Inflammatory macrophage (primary cell): Measurements from ENCODE around the gene FRAS1.
"Not testable (repeated sequence)": the region's sequence is repeated elsewhere in the genome, so short reads cannot be mapped to it uniquely, and the experiment has no call there.

Experiments used
- DNase-seq, 2 donors: peaks; one replicate each; pipeline ENCODE4 v3.0.0-alpha.2; 2020 to 2022

Gene FRAS1

DNA sequence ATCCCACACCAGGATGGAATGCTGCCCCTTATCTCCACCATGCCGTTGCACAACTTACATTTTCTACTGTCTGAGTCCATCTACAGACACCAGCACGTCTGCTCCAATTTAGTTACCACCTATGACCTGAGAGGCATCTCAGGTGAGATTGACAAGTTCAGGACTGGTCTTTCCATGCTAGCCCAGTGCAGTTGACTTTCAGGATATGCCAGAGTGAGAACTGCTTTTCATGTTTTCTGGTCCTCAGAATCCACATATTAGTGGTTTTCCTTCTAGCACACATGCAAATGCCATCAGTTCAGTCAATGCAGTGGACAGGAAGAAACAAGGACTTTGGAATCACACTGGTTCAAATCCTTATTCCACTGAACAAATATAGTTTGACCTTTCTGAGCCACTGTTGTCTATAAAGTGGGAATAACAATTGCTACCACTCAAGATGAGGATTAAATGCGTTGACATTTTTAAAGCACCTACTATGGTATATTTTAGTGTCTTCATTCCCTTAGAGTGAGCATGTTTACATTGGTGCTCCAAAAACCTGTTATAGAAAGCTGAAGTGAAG, 456.4 kb downstream of the FRAS1 start:
- DNase-seq = no peak

DNA sequence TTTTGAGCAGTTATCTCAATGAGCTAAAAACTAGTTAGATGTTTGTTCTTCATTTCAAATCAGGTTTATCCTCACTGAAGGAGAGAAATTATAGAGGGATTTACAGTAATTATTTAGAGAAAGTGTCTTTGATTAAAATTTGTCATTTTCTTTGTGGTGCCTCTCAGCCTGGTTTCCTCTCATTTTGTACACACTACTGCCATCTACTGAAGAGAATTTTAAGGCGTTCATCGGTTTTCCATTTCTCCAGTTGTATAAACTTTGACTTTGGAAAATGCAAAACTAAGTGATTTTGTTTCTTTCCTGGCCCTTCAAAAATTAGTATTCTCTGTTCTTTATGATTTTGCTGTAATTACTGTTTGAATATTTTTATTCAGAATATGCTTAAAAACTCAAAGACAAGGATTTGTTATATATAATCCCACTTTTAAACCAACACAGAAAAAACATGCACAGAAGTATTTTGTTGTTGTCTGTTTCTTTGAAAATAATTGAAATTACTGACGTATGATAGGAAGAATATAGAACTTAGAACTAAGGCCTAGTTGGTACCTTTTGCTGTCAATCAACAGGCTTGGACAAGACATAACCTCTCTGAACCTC, 460.0 kb downstream of the FRAS1 start:
- DNase-seq = peak; percentile 16 to 30

DNA sequence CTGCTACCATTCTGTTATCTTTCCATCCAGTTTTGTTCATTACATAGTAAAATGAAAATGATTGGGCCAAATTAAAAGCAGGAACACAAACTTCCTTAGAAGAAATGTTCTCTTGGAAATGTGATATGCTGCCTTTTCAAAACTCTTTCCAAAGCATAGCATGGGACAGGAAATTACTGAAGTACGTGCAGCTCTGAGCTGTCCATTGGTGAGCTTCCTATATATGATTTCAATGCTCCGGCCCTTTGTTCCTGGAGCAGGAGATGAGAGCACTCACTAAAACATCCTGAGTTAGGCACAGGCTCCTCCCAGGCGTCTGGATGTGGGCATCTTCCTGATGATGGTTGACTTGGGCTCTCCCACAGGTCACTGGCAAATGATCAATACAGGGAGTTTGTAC, 461.4 kb downstream of the FRAS1 start:
- DNase-seq = no peak

DNA sequence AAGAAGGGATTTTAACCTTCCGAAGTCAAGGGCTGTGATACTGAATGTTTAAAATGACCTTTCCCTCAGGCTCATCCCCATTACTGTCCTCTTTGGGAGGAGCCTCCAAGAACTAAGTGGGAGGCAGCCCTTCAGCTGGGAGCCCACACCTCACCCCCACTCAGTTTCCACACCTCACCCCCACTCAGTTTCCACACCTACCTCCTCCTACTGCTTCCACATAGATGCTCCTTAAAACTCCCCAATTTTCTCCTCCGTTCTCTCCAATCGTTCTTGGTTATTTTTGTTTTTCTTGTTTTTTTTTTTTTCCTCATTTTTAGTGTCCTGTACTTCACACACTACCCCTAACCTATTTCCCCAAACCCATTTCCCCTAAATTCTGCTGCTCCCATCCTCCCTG, 462.8 kb downstream of the FRAS1 start:
- DNase-seq = no peak

DNA sequence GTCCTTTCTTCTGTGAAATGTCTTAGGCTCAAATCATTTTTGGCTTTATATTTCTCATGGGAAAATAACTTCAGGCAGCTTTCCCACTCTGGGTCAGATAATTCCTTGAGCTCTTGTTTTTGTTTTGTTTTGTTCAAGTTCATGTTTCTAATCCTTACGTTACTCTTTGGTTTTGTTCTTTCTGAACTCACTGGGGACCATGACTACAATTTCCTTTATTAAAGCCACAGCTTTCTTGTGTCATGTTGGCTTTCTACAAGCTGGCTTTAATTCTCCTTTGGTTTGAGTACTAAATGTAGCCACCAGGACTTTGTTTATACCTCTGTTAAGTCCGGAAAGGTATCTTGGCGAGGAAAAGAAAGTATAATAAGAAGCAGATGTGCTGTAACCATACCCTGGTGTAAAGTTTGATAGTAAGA, 463.7 kb downstream of the FRAS1 start:
- DNase-seq = no peak

DNA sequence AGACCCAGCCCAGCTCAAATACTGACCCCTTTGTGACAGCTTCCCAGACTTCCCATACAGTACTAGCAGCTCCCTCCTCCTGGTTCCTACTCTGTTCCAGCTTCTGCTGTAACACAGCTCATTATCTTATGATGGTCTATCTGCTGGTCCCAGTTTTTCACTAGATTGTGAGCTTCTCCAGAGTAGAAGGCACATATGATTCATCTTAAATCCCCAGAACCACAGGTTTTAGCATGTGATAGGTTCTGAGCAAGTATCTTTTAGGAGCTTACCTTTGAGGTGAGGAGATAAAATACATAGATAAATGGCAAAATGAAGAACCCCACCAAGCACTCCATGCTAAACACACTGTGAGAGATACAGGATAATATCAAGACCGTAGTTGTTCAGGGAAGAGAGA, 466.9 kb downstream of the FRAS1 start:
- no peak for DNase-seq

DNA sequence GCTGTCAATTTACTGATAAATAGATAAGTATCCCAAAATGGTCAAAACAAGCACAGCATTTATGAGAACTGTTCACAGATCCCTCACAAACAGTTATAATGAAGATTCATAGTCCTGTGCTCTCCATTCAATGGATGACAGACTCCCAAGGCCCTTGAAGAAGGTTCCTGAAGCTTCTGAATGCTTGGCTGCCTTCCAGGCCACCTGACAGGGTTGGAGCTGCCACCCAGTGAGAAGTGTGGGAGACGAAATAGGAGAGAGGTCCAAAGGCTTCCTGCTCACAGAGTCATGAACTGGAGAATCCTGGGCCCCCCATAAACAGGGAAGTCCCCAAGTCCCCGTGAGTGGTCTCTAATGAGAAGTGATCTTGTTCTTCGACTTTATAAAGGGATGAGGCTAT, 468.4 kb downstream of the FRAS1 start:
- DNase-seq = no peak

DNA sequence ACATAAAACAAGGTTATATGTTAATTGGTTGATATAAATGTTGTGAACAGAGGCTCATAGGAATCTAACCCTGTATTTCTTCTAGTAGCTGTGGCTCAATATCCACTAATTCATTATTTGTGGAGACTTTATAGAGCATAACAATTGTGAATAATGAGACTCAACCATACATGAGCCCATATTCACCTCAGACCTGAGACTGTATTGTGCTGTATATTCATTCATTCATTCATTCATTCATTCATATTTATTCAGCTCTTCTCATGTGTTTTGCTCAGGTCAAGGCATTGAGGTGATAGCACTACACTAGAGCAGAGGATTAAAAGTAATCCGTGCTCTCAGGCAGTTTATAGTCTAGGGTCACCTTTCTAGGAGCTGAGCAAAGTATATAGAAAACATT, 470.0 kb downstream of the FRAS1 start:
- DNase-seq = no peak

DNA sequence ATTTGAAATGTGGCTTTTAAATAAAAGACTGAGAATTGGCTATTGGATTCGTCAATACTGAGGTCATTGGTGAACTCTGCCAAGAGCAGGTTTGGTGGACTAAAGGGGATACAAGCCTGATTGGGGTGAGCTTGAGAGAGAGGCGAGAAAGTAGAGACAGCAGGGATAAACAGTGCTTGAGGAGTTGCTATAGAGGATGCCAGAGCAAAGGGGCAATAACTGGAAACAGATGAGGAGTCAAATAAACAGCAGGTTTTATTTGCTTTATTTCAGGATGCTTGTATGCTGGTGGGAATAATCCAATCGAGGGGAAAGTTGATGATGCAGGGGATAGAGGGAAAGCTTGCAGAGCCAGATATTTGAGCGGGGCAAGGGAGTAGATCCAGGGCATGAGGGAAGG, 470.4 kb downstream of the FRAS1 start:
- DNase-seq = no peak

DNA sequence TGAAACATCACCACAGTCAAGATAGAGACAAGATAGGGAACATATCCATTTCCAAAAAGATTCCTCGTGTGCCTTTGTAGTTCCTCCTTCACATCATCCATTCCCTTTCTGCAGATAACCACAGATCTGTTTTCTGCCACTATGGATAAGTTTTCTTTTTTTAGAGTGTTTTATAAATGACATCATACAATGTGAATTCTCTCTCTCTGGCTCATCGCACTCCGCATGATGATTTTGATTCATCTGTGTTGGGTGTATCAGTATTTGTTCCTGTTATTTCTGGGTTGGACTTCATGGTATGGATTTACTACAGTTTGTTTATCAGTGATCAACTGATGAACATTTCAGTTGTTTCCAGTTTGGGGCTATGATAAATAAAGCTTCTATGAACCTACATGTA, 471.2 kb downstream of the FRAS1 start:
- no peak for DNase-seq

DNA sequence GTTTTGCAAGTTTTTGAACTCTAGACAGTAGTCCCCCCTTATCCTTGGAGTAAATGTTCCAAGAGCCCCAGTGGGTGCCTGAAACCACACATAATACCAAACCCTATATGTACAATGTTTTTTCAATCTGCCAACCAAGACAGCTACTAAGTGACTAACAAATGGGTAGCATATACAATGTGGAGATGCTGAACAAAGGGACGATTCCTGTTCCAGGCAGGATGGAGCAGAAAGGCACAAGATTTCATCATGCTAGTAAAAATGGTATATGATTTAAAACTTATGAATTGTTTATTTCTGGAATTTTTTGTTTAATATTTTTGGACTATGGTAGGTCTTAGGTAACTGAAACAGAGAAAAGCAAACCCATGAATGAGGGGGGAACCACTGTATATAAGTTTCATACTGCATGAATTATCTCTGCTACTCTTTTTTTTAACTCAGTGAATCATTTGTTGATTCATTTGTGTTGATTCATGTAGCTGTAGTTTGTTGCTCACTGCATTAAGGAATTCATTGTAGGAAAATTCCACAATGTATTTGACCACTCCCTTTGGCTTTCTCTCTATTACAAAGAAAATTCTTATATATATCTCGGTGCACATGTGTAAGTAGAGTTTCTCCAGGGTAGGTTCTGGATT, 472.6 kb downstream of the FRAS1 start:
- no peak for DNase-seq

DNA sequence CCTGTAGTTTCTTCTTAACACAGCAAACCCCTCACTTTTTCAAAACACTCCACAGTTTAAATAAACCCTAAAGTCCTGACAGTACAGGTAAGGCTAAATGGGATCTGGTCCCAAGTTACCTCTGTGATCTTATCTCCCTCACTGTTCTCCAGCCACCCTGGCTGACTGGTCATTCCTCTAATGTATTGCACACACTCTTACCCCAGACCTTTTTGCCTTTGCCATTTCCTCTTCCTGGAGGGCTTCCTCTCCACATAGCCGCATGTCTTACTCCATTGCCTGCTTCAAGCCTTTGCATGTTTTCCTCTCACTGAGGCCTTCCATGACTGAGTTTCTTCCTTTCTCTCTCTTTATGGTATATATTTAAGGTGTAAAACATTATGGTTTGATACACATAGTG, 474.9 kb downstream of the FRAS1 start:
- DNase-seq = peak; percentile 31 to 54

DNA sequence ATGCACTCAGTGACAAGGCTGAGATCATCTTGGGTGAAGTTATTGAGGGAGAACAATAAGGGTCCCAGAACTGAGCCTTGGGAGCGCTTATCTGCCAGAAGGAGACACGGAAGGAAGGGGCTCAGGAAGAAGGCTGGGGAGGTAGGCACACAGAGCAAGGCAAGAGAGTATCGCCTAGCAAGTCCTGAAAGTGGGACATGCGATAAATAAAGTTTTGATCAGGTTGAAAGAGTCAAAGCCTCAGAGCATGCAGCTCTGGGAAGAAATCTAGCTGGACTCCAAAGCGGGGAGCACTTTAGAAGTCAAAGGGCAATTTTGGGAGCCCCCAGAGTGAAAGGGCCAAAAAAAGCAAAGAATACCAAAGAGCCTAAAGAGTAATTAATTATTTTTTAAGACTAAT, 476.7 kb downstream of the FRAS1 start:
- no peak for DNase-seq

DNA sequence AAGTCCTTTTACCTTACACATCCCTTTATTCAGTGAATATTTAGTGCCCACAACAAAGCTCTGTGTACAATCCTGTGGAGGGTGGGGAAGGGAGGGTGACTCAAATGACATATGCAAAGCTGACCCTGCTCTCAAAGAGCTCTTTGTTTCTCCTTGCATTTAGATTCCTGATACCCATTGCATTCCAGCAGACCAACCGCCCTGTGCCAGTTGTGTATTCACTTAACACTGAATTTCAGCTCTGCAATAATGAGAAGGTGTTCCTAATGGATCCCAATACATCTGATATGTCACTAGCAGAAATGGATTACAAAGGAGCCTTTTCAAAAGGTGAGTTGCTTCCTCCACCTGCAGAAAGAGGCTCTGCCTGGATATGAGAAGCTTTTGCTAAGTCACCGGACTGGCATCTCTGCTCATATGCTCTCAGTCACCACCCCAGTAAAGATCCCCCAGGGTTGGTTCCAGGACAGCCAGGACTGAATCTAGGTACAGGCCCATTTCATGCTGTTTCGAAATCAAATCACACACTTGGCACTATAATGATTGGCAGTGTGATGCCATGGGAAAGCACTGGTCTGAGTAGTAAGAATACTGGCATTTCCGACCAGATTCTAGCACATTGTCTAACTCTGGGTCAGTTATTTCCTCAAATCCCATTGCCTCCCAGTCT, 477.3 kb downstream of the FRAS1 start:
- no peak for DNase-seq

DNA sequence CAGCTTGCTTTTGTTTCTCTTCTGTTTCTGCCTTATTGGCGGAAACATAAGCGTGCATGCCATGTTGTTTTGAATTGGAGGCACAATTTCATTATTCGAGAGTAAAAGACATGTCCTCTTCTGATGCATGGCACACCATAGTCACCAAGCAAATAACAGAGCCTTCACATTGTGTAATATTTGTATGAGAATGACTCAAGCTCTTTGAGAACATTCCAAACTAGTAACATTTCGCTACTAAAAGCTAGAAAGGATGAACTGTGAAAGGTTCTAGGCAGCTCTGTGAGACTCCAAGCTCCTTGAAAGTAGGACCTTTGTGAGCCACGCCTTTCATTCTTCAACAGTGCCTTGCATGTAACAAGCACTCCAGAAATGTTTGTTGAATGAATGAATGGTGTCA, 485.2 kb downstream of the FRAS1 start:
- DNase-seq = no peak

DNA sequence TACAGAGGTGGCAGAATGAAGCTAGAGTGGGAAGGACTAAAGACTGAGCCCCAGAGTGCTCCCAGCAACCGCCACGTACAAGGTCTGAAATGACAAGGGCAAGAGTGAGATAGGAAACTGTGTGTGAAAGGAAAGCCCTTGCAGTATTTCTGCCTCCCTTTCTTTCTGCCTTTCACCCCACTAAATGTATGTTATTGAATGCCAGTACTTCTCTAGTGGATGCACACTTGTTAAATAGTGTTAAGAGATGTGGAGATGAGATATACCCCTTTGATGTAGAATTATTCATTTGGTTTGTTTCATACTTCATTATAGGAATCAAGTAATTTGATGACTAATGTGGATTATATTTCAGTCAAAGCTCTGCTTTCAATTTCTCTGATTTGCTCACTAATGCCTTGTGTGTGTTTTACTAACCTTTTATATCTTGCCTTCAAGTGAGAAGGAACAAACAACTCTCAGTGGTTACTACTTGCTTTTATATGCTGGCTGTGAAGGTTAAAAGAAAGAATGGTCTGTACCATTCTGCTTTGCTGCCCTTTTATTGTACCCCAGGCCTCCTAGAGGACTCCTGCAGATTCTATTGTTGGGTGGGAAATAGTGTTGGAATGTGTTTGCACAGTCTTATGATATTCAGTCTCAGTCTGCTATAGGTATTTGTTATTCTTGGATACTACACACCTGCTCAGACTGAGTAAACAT, 486.5 kb downstream of the FRAS1 start:
- DNase-seq = no peak

DNA sequence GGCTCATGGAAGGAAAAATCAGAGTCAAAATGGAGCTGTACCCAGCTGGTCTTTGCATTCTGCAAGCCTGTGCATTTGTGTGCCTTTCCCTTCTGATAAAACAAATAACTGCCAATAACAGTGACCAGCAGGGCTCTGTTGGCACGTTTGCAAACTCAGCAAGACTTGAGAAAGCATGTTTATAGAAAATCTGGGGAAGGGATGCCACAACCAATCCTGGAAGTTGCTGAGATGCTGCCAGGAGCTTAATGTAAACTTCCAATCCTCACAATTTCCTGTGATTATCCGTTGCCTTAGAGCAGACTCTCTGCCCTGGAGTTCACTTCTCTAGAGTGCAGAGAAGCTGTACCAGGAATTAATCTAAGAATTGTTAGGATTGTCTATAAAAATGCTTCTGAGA, 487.6 kb downstream of the FRAS1 start:
- no peak for DNase-seq

DNA sequence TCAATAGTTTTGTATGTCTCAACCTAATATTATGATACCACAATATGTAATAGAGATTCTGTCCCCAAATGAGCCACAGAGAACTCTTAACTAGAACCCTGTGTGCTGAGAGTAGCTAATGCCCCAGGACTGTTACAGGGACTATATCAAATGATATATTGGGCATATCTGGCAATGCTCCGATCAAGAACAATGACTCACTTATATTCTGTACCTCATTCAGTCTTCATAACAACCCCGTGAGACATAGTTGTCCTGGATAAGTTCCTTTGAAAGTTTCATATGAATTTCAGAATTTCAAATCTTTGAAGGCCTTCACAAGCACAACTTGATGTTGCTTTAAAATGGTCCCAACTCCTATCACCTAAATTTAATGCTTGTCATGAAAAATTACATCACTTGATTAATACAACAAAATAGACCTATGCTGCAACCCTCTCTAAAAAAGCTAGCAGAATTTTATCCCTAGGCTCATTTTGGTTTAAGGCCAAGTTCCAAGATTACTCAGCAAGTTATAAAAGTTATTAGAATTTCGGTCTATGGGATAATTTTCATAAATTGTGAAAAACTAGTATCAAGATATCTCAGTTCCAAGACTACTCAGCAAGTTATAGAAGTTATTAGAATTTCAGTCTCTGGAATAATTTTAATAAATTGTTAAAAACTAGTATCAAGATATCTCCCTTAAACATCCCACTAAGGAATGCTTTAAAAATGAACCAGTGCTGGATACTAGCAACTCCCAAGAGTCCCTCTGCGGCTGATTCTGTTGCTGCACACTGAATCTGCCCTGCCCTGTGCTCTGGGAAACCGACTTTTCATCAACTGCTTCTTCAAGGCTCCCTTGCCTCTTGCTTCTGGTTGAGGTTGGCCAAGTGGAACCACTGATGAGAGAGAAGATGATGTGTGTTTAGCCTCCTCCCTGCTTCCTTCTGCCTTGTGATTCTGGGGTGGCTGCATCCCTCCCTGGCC, 488.4 kb downstream of the FRAS1 start:
- no peak for DNase-seq

DNA sequence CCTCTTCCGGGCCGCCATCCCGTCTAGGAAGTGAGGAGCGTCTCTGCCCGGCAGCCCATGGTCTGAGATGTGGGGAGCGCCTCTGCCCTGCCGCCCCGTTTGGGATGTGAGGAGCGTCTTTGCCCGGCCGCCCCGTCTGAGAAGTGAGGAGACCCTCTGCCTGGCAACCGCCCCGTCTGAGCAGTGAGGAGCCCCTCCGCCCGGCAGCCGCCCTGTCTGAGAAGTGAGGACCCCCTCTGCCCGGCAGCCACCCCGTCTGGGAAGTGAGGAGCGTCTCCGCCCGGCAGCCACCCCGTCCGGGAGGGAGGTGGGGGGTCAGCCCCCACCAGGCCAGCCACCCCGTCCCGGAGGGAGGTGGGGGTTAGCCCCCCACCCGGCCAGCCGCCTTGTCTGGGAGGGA, 490.8 kb downstream of the FRAS1 start:
- not testable (repeated sequence) for DNase-seq

DNA sequence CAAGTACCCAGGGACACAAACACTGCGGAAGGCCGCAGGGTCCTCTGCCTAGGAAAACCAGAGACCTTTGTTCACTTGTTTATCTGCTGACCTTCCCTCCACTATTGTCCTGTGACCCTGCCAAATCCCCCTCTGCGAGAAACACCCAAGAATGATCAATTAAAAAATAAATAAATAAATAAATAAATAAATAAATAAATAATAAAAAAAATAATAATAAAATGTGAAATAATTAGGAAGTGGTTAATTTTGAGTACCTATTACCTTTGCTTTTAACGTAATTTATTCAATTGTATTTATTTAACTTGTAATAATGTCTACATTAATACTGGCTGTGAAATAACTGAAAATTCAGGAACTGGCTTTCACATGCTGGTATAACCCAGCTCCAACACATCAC, 491.8 kb downstream of the FRAS1 start:
- DNase-seq = not testable (repeated sequence)

DNA sequence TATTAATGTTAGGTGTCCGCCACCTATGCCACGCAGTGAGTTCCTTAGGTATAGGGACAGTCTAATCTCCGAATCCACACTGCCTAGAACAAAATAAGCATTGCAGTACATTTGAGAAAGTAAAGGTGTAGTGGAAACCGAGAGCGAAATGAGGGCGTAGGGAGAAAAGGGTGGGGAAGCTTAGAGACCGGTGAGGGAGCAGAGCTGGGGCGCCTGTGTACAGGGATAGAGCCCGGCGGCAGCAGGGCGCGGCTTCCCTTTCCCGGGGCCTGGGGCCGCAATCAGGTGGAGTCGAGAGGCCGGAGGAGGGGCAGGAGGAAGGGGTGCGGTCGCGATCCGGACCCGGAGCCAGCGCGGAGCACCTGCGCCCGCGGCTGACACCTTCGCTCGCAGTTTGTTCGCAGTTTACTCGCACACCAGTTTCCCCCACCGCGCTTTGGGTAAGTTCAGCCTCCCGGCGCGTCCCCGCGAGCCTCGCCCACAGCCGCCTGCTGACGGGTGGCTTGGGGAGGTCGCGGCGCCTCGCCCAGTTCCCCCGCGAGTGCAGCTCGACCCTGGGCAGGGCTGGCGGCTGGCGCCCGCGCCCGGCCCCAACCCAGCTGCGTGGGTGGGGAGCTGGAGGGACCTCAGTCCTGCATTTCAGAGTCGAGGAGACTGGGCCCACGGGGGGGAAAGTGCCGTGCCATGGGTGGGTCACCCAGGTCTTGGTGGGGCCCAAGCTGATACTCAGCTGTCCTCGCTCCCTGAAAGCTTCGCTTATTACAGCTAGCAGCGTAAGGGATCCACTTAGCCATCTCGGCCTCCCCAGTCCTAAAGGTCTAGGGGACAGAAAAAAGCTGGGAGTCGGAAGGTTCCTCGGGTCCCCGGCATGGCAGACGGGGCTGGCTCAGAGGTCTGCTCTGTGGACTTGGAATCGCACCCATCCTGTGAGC, 494.6 kb downstream of the FRAS1 start, which contains the start of gene ANXA3:
Gene ANXA3, plus strand, starts transcription at position 351 of the 932 bp plus-strand sequence. CDS start 2,704 bp downstream, outside the sequence.
- no peak for DNase-seq
